Chondrocyte (in vitro differentiated cells): ENCODE measurements around the gene GRAMD1B. TPM values are rescaled to one million over a fixed set of nuclear protein-coding genes. Genes with fewer than 3 reads are reported as not detected.

ENCODE experiments used
- DNase-seq: peaks from one replicate; pipeline ENCODE4 v3.0.0; 2021; ENCODE audit warnings: mixed read lengths, low spot score
- H3K27ac Mint-ChIP-seq: one replicate; pipeline ENCODE4 v1.8.0; 2021; ENCODE audit warnings: mild to moderate bottlenecking, moderate library complexity, mixed read lengths; ENCODE audit not compliant: unreplicated experiment
- H3K27me3 Mint-ChIP-seq: 2 replicates; pipeline ENCODE4 v1.8.0; 2021; ENCODE audit warnings: low read depth, mixed read lengths
- H3K36me3 Mint-ChIP-seq: 2 replicates; pipeline ENCODE4 v1.8.0; 2021; ENCODE audit warnings: low read depth, mixed read lengths
- H3K4me1 Mint-ChIP-seq: 2 replicates; pipeline ENCODE4 v1.8.0; 2021; ENCODE audit warnings: low read depth, mild to moderate bottlenecking, mixed read lengths
- H3K4me3 Mint-ChIP-seq: one replicate; pipeline ENCODE4 v1.8.0; 2021; ENCODE audit warnings: mild to moderate bottlenecking, moderate library complexity, mixed read lengths; ENCODE audit not compliant: unreplicated experiment
- H3K9me3 Mint-ChIP-seq: 2 replicates; pipeline ENCODE4 v1.8.0; 2021; ENCODE audit warnings: low read depth, mixed read lengths
- CTCF ChIP-seq: fragments of 200-600 bp; sonication (generic); IDR thresholded peaks from 2 replicates; pipeline ENCODE4 v1.5.0; 2021; ENCODE audit warnings: antibody characterized with exemption, mild to moderate bottlenecking, moderate library complexity
- total RNA-seq: library from RNA; stranded (reverse); gene quantifications from 3 replicates; pipeline ENCODE4 v1.2.1, GENCODE V29; 2021

Gene GRAMD1B
- total RNA-seq, 1 donor from 2014 or later = 0.99 TPM

DNA sequence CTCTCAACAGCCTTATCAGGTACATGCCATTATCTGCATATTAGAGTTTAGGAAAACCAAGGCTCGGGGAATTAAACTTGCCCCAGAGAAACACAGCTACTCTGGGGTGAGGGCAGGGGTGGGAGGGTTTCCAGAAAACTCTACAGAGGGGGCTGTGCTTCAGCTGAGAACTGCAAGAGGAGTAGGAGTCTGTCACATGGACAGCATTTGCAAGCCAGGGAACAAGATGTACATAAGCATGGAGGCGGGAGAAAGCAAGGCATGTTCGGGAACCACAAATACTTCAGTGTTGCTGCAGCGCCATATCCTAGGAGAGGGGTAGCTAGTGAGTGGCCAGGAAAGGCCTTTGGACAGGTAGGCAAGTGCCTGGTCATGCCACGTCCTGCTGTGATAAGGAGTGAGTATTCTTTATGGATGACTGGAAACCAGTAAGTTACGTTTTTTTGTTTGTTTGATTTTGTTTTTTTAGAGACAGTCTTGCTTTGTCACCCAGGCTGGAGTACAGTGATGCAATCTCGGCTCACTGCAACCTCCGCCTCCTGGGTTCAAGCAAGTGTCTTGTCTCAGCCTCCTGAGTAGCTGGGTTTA, 57.2 kb downstream of the GRAMD1B start:
- H3K36me3 Mint-ChIP-seq = no peaks in the 10 kb centered on the region
- no peaks in the 10 kb centered on the region for H3K9me3 Mint-ChIP-seq
- H3K27ac Mint-ChIP-seq = no peak overlapping the region
- no peaks in the 10 kb centered on the region for H3K4me1 Mint-ChIP-seq
- DNase-seq = no peak
- no peaks in the 10 kb centered on the region for H3K27me3 Mint-ChIP-seq
- H3K4me3 Mint-ChIP-seq = no peak overlapping the region
- TF ChIP-seq CTCF = no peak

GRCh38 chr11:123490527-123490926, 60.5 kb downstream of the GRAMD1B start:
- no peaks in the 10 kb centered on the region for H3K36me3 Mint-ChIP-seq
- no peaks in the 10 kb centered on the region for H3K9me3 Mint-ChIP-seq
- no peaks in the 10 kb centered on the region for H3K27me3 Mint-ChIP-seq
- DNase-seq = no peak
- H3K4me3 Mint-ChIP-seq = no peak overlapping the region
- no peak for TF ChIP-seq CTCF
- H3K27ac Mint-ChIP-seq = no peak overlapping the region
- peaks cover 25% of the 10 kb centered on the region for H3K4me1 Mint-ChIP-seq

- Mint-ChIP-seq H3K4me1 (peaks cover 25% of the 10 kb centered on the region), H3K4me3 (no peak overlapping the region), H3K27ac (no peak overlapping the region), H3K36me3 (no peaks in the 10 kb centered on the region), H3K27me3 (no peaks in the 10 kb centered on the region), H3K9me3 (no peaks in the 10 kb centered on the region)
- no peak for TF ChIP-seq CTCF
- DNase-seq = no peak
Measured at GRCh38 chr11:123491241-123491640, 61.2 kb downstream of the GRAMD1B start.

- peak overlapping the region; percentile 62 for H3K27ac Mint-ChIP-seq
Measured at GRCh38 chr11:123493349-123494063, 63.4 kb downstream of the GRAMD1B start.

More at GRCh38 chr11:123493349-123494063, 63.4 kb downstream of the GRAMD1B start:
- Mint-ChIP-seq H3K27me3 (no peaks in the 10 kb centered on the region), H3K9me3 (no peaks in the 10 kb centered on the region), H3K36me3 (no peaks in the 10 kb centered on the region), H3K4me1 (peaks cover 25% of the 10 kb centered on the region), H3K4me3 (no peak overlapping the region)
- TF ChIP-seq CTCF = no peak
- DNase-seq = no peak
